PC-9 (cell line): ENCODE data around the gene AP4E1. TPM values are rescaled to one million over a fixed set of nuclear protein-coding genes. Genes with fewer than 3 reads are reported as not detected.

Experiments
- BruUV-seq: library from RNA; stranded (reverse); fragments of 400-500 nt; replicated peaks from 2 replicates; lab custom pipeline; 2021; lab: Mats Ljungman, UMichigan
- CTCF ChIA-PET: fragments of 300-600 bp; sonication (Branson Sonifier 250); formaldehyde crosslinking; loops from one replicate; lab custom pipeline; 2022; ENCODE audit warnings: antibody characterized with exemption; lab: Charles Lee
- POLR2A ChIA-PET: fragments of 300-600 bp; sonication (Branson Sonifier 250); formaldehyde crosslinking; loops from one replicate; lab custom pipeline; 2022; ENCODE audit warnings: antibody characterized with exemption; ENCODE audit not compliant: unreplicated experiment; lab: Charles Lee
- DNase-seq, 2 experiments: peaks; one replicate each; pipeline versions ENCODE4 v3.0.0 to v3.0.0-alpha.2; 2015 to 2022; ENCODE audit warnings: mixed read lengths in 1 of 2
- H2AFZ ChIP-seq: fragments of 200-600 bp; sonication (generic); 2 replicates; pipeline ENCODE4 v1.8.1; 2017; ENCODE audit warnings: antibody characterized with exemption
- H3F3A ChIP-seq: fragments of 200-600 bp; sonication (generic); 2 replicates; pipeline ENCODE4 v1.8.1; 2017; ENCODE audit warnings: antibody characterized with exemption, mild to moderate bottlenecking, low read depth; ENCODE audit not compliant: insufficient read depth
- H3K27ac ChIP-seq: fragments of 200-600 bp; sonication (generic); 2 replicates; pipeline ENCODE4 v1.6.1; 2016; ENCODE audit warnings: mixed run types
- H3K27me3 ChIP-seq: fragments of 200-600 bp; sonication (generic); 2 replicates; pipeline ENCODE4 v1.6.1; 2016; ENCODE audit warnings: low read depth, mixed run types; ENCODE audit not compliant: insufficient read depth
- H3K36me3 ChIP-seq: fragments of 200-600 bp; sonication (generic); 2 replicates; pipeline ENCODE4 v1.6.1; 2016; ENCODE audit warnings: low read depth, mixed run types
- H3K4me1 ChIP-seq: fragments of 200-600 bp; sonication (generic); replicated peaks from 2 replicates; pipeline ENCODE4 v1.6.1; 2016; ENCODE audit warnings: mixed run types; ENCODE audit not compliant: insufficient read depth
- H3K4me2 ChIP-seq: fragments of 200-600 bp; sonication (generic); 2 replicates; pipeline ENCODE4 v1.6.1; 2017; ENCODE audit warnings: mixed run types
- H3K4me3 ChIP-seq: fragments of 200-600 bp; sonication (generic); 2 replicates; pipeline ENCODE4 v1.6.1; 2016; ENCODE audit warnings: mixed run types
- H3K79me2 ChIP-seq: fragments of 200-600 bp; sonication (generic); 2 replicates; pipeline ENCODE4 v1.6.1; 2017; ENCODE audit warnings: low read depth, mixed run types
- H3K9me2 ChIP-seq: fragments of 200-600 bp; sonication (generic); 2 replicates; pipeline ENCODE4 v1.8.1; 2017; ENCODE audit warnings: mild to moderate bottlenecking; ENCODE audit not compliant: insufficient read depth
- H3K9me3 ChIP-seq: fragments of 200-600 bp; sonication (generic); 2 replicates; pipeline ENCODE4 v1.8.1; 2016; ENCODE audit warnings: low read depth; ENCODE audit not compliant: insufficient read depth
- H4K20me1 ChIP-seq: fragments of 200-600 bp; sonication (generic); 2 replicates; pipeline ENCODE4 v1.8.1; 2017; ENCODE audit not compliant: insufficient read depth
- CTCF ChIP-seq: fragments of 200-600 bp; sonication (generic); conservative IDR thresholded peaks from 2 replicates; pipeline ENCODE4 v1.6.1; 2017; ENCODE audit warnings: mixed run types, antibody characterized with exemption, mild to moderate bottlenecking, moderate library complexity
- EZH2 ChIP-seq: fragments of 200-600 bp; sonication (generic); IDR thresholded peaks from 2 replicates; pipeline ENCODE4 v1.8.0; 2017; ENCODE audit warnings: antibody characterized with exemption, low read depth
- intact Hi-C: fragments of 100-400 bp; cut with micrococcal nuclease; formaldehyde crosslinking; loops from one replicate; pipeline ENCODE4 v1.10.0; 2022; ENCODE audit not compliant: unreplicated experiment
- total RNA-seq: library from RNA; stranded (reverse); gene quantifications from 2 replicates; pipeline ENCODE4 v1.2.3, GENCODE V29; 2021

AP4E1 gene
- total RNA-seq, 1 experiment from 2014 or later, result 10.0 TPM

GRCh38 chr15:50904211-50904610 lies 4.3 kb upstream of the AP4E1 start:
- no peak overlapping the region for H3K27ac ChIP-seq
- H3K4me3 ChIP-seq, result no peak overlapping the region
- H3K27me3 ChIP-seq, result no peaks in the 10 kb centered on the region
- DNase-seq, result no peak
- ChIA-PET CTCF (no interaction called here), POLR2A (no interaction called here)
- H3K9me3 ChIP-seq, result no peaks in the 10 kb centered on the region
- H3K4me2 ChIP-seq, result no peak overlapping the region
- intact Hi-C loops, result no loop called here
- H3K9me2 ChIP-seq, result no peaks in the 10 kb centered on the region
- H3F3A ChIP-seq, result no peaks in the 10 kb centered on the region
- H2AFZ ChIP-seq, result no peak overlapping the region
- no peaks in the 10 kb centered on the region for H3K36me3 ChIP-seq
- BruUV-seq, result no TSS peak
- H3K79me2 ChIP-seq, result no peaks in the 10 kb centered on the region
- TF ChIP-seq CTCF (no peak), EZH2 (no peak)
- H3K4me1 ChIP-seq, result peaks cover 1% of the 10 kb centered on the region; the same call in 1 of the 2 replicates
- no peaks in the 10 kb centered on the region for H4K20me1 ChIP-seq

GRCh38 chr15:50905055-50905454 lies 3.4 kb upstream of the AP4E1 start:
- TF ChIP-seq CTCF, result no peak
- no peak for TF ChIP-seq EZH2
- DNase-seq, result no peak
- Histone ChIP-seq H4K20me1 (no peaks in the 10 kb centered on the region), H3F3A (no peaks in the 10 kb centered on the region), H3K4me3 (no peak overlapping the region), H3K4me1 (peaks cover 7% of the 10 kb centered on the region; the same call in 1 of the 2 replicates), H2AFZ (no peak overlapping the region), H3K79me2 (no peaks in the 10 kb centered on the region), H3K27ac (no peak overlapping the region), H3K4me2 (no peak overlapping the region), H3K9me2 (no peaks in the 10 kb centered on the region), H3K27me3 (no peaks in the 10 kb centered on the region), H3K36me3 (no peaks in the 10 kb centered on the region), H3K9me3 (no peaks in the 10 kb centered on the region)
- intact Hi-C loops, result loop anchor here (5.0 kb wide), 1 partner anchor 553 kb away; no protein-coding TSS in a partner anchor
- ChIA-PET POLR2A (no interaction called here), CTCF (no interaction called here)
- no TSS peak for BruUV-seq

- H3K79me2 ChIP-seq, result no peaks in the 10 kb centered on the region
- peaks cover 7% of the 10 kb centered on the region; the same call in 1 of the 2 replicates for H3K4me1 ChIP-seq
- no peaks in the 10 kb centered on the region for H3K9me3 ChIP-seq
- no peaks in the 10 kb centered on the region for H3F3A ChIP-seq
- no peaks in the 10 kb centered on the region for H3K36me3 ChIP-seq
- DNase-seq, result no peak
- peak overlapping the region; percentile 74 for H3K4me3 ChIP-seq
- POLR2A ChIA-PET, result no interaction called here
- TF ChIP-seq EZH2 (no peak), CTCF (no peak)
- intact Hi-C loops, result loop anchor here (5.0 kb wide), 1 partner anchor 555 kb away; no protein-coding TSS in a partner anchor
- CTCF ChIA-PET, result interaction anchor here (0.5 to 1.0 kb wide), 3 partner anchors 22 to 850 kb away, joined by 3 to 5 read pairs (median 3); no protein-coding TSS in a partner anchor
- H2AFZ ChIP-seq, result peak overlapping the region; percentile 96
- no peaks in the 10 kb centered on the region for H3K9me2 ChIP-seq
- H3K4me2 ChIP-seq, result peak overlapping the region; percentile 96
- H4K20me1 ChIP-seq, result no peaks in the 10 kb centered on the region
- H3K27ac ChIP-seq, result no peak overlapping the region
- no peaks in the 10 kb centered on the region for H3K27me3 ChIP-seq
- no TSS peak for BruUV-seq
Measured at GRCh38 chr15:50906954-50907600, 1.4 kb upstream of the AP4E1 start.
